Chondrocyte (in vitro differentiated cells): Measurements from ENCODE around the gene SPATA31D1. TPM values are rescaled to one million over a fixed set of nuclear protein-coding genes. Genes with fewer than 3 reads are reported as not detected.

ENCODE experiments used
- DNase-seq: peaks from one replicate; pipeline ENCODE4 v3.0.0; 2021; ENCODE audit warnings: mixed read lengths, low spot score
- H3K27ac Mint-ChIP-seq: one replicate; pipeline ENCODE4 v1.8.0; 2021; ENCODE audit warnings: mild to moderate bottlenecking, moderate library complexity, mixed read lengths; ENCODE audit not compliant: unreplicated experiment
- H3K27me3 Mint-ChIP-seq: 2 replicates; pipeline ENCODE4 v1.8.0; 2021; ENCODE audit warnings: low read depth, mixed read lengths
- H3K36me3 Mint-ChIP-seq: 2 replicates; pipeline ENCODE4 v1.8.0; 2021; ENCODE audit warnings: low read depth, mixed read lengths
- H3K4me1 Mint-ChIP-seq: 2 replicates; pipeline ENCODE4 v1.8.0; 2021; ENCODE audit warnings: low read depth, mild to moderate bottlenecking, mixed read lengths
- H3K4me3 Mint-ChIP-seq: one replicate; pipeline ENCODE4 v1.8.0; 2021; ENCODE audit warnings: mild to moderate bottlenecking, moderate library complexity, mixed read lengths; ENCODE audit not compliant: unreplicated experiment
- H3K9me3 Mint-ChIP-seq: 2 replicates; pipeline ENCODE4 v1.8.0; 2021; ENCODE audit warnings: low read depth, mixed read lengths
- CTCF ChIP-seq: fragments of 200-600 bp; sonication (generic); IDR thresholded peaks from 2 replicates; pipeline ENCODE4 v1.5.0; 2021; ENCODE audit warnings: antibody characterized with exemption, mild to moderate bottlenecking, moderate library complexity
- total RNA-seq: library from RNA; stranded (reverse); gene quantifications from 3 replicates; pipeline ENCODE4 v1.2.1, GENCODE V29; 2021

Gene SPATA31D1
- total RNA-seq, 1 donor from 2014 or later: not detected

GRCh38 chr9:82012276-82012675 lies 23.7 kb downstream of the SPATA31D1 start:
- no peaks in the 10 kb centered on the region for H3K36me3 Mint-ChIP-seq

GRCh38 chr9:82020331-82020730 lies 31.8 kb downstream of the SPATA31D1 start:
- DNase-seq: no peak
- Mint-ChIP-seq H3K36me3 (peaks cover 2% of the 10 kb centered on the region), H3K9me3 (peaks cover 8% of the 10 kb centered on the region), H3K4me1 (peaks cover 4% of the 10 kb centered on the region), H3K27me3 (no peaks in the 10 kb centered on the region), H3K27ac (no peak overlapping the region), H3K4me3 (no peak overlapping the region)
- TF ChIP-seq CTCF: no peak

More at GRCh38 chr9:82012276-82012675, 23.7 kb downstream of the SPATA31D1 start:
- Mint-ChIP-seq H3K4me1 (no peaks in the 10 kb centered on the region), H3K9me3 (peaks cover 10% of the 10 kb centered on the region), H3K4me3 (no peak overlapping the region), H3K27me3 (no peaks in the 10 kb centered on the region), H3K27ac (no peak overlapping the region)
- no peak for TF ChIP-seq CTCF
- DNase-seq: no peak

DNA sequence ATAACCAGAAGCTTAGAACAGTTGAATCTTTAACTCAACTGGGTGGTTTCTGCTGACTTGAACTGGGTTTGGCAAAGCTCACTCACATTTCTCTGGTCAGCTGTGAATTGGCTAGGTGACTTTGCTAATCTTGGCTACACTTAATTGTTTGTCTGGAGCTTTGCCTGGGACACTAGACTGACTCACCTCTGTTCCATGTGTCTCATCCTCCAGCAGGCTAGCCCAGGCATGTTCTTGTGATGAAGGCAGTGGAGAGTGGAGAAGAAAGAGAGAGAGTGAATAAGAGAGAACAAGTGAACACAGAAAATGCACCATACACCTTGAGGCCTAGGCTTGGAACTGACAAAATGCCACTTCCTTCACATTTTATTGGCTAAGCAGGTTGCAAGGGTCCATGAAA lies 32.6 kb downstream of the SPATA31D1 start:
- Mint-ChIP-seq H3K4me1 (peaks cover 4% of the 10 kb centered on the region), H3K27ac (peak overlapping the region; percentile 47), H3K9me3 (peaks cover 8% of the 10 kb centered on the region), H3K36me3 (peaks cover 2% of the 10 kb centered on the region), H3K27me3 (no peaks in the 10 kb centered on the region), H3K4me3 (no peak overlapping the region)
- TF ChIP-seq CTCF: no peak
- no peak for DNase-seq

DNA sequence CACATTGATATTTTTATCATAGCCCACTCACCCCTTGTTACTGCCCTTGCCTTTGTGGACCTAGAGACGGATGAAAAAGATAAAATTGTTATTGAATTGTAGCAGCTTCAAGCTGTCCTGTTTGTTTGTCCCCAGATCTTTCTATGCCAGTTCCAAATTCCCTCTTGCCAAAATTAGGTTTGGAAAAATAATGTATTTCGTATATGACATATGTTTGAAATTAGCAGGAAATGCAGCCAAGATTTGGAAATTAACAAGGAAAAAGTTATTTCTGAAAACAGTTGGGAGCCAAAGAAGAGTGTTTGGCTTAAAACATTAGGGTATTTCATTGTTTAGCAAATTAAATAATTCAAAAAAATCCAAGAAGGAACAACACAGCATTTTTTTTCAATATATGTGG lies 33.5 kb downstream of the SPATA31D1 start:
- Mint-ChIP-seq H3K27me3 (no peaks in the 10 kb centered on the region), H3K36me3 (peaks cover 2% of the 10 kb centered on the region), H3K4me3 (no peak overlapping the region), H3K27ac (no peak overlapping the region), H3K9me3 (peaks cover 8% of the 10 kb centered on the region), H3K4me1 (peaks cover 4% of the 10 kb centered on the region)
- TF ChIP-seq CTCF: no peak
- DNase-seq: no peak

- no peak for DNase-seq
- Mint-ChIP-seq H3K4me1 (peaks cover 4% of the 10 kb centered on the region), H3K36me3 (no peaks in the 10 kb centered on the region), H3K27ac (no peak overlapping the region), H3K27me3 (no peaks in the 10 kb centered on the region), H3K9me3 (no peaks in the 10 kb centered on the region), H3K4me3 (no peak overlapping the region)
- TF ChIP-seq CTCF: no peak
These were observed 36.3 kb downstream of the SPATA31D1 start for GRCh38 chr9:82024908-82025307.
